ENCODE data around the gene PYDC1.
"Not testable (repeated sequence)": the region's sequence is repeated elsewhere in the genome, so short reads cannot be mapped to it uniquely, and the experiment has no call there.

- TF ChIP-seq, protein P1, sequence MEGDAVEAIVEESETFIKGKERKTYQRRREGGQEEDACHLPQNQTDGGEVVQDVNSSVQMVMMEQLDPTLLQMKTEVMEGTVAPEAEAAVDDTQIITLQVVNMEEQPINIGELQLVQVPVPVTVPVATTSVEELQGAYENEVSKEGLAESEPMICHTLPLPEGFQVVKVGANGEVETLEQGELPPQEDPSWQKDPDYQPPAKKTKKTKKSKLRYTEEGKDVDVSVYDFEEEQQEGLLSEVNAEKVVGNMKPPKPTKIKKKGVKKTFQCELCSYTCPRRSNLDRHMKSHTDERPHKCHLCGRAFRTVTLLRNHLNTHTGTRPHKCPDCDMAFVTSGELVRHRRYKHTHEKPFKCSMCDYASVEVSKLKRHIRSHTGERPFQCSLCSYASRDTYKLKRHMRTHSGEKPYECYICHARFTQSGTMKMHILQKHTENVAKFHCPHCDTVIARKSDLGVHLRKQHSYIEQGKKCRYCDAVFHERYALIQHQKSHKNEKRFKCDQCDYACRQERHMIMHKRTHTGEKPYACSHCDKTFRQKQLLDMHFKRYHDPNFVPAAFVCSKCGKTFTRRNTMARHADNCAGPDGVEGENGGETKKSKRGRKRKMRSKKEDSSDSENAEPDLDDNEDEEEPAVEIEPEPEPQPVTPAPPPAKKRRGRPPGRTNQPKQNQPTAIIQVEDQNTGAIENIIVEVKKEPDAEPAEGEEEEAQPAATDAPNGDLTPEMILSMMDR (IDR thresholded peaks at IDR 0.05): not testable (repeated sequence)
- not testable (repeated sequence) for TF ChIP-seq POLR2A (IDR thresholded peaks at IDR 0.05)
These were observed 21.1 kb downstream of the PYDC1 start for GRCh38 chr16:31195861-31196260.
